GM18858 (cell line): Measurements from ENCODE around the gene IFIT1B.
"Not testable (repeated sequence)": the region's sequence is repeated elsewhere in the genome, so short reads cannot be mapped to it uniquely, and the experiment has no call there.

Experiments used
- ATAC-seq: cut with Tn5 transposase; IDR thresholded peaks from one replicate; pipeline ENCODE4 v1.9.1; 2021; ENCODE audit not compliant: unreplicated experiment

Gene IFIT1B

GRCh38 chr10:89373916-89374711, 3.7 kb upstream of the IFIT1B start:
- no peak for ATAC-seq

- no peak for ATAC-seq
Observed at GRCh38 chr10:89374713-89375141, 3.1 kb upstream of the IFIT1B start.

DNA sequence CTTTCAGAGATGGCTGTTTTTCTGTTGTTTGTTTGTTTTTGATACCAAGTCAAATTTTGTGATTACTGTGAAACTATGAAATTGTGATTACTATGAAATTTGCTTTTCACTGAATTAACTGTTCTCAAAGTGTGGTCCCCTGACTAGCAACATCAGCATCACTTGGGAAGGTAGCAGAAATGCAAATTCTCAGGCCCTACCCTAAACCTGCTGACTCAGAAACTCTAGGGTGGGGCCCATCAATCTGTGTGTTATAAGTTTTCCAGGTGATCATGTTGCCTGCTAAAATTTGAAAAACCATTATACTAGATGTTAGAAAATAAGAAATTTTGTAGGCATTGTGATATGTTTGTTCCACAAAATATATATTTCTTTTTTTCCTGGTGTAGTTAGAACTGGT, 1.2 kb downstream of the IFIT1B start:
- ATAC-seq: no peak

DNA sequence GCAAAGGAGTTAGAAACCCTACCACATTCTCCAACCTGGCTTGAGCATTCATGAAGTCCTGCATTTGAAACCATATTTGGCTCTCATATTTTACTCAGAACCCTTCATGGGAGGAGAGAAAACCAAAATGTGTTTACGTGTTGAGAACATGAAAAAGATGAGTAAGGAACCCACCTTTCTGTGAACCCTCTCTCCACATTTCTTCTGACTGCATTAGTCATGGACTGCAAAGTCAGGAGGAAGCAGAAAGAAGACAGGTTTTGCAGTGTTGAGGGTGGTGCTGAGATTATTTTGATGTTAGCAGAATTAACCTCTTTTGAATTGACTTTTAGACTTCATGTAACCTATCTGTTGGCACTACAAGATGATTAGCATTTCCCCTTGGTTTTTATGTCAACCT, 4.9 kb downstream of the IFIT1B start:
- ATAC-seq: no peak

- ATAC-seq: no peak
Observed at GRCh38 chr10:89384474-89385340, 6.9 kb downstream of the IFIT1B start.

DNA sequence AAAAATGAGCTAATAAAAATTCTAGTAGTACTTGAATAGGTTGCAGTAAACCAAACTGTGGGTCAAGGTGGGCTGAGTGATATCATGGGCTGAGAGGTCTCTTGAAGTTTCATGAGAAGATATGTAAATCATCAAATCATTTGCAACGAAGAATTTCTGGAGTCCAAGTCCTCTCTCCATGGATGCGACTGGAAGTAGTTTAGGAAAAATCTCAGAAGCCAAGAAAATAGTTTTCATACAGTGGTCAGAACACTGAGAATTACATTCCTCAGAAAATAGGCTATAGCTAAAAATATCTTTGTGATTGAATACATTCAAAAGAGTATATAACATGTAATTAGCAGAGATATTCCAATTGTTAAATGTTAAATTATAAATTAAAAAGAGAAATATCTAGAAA, 10.9 kb downstream of the IFIT1B start:
- ATAC-seq: no peak

DNA sequence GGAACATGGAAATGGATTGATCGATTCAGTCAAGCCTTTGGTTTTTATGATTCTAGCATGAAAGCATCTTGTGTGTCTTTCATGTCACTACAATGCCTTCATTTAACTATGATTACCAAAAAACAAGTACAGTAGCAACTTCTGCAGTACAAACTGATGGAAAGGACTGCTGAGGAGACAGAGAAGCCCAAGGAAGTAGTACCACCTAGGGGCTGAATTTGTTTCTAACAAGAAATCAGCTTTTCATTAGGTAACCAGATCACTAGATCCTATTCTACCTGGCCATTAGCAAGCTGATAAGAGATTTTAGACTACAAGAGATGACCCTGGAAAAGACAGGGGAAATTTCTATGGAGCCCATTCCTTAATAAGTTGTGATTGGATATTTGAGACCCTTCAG, 11.4 kb downstream of the IFIT1B start:
- no peak for ATAC-seq

DNA sequence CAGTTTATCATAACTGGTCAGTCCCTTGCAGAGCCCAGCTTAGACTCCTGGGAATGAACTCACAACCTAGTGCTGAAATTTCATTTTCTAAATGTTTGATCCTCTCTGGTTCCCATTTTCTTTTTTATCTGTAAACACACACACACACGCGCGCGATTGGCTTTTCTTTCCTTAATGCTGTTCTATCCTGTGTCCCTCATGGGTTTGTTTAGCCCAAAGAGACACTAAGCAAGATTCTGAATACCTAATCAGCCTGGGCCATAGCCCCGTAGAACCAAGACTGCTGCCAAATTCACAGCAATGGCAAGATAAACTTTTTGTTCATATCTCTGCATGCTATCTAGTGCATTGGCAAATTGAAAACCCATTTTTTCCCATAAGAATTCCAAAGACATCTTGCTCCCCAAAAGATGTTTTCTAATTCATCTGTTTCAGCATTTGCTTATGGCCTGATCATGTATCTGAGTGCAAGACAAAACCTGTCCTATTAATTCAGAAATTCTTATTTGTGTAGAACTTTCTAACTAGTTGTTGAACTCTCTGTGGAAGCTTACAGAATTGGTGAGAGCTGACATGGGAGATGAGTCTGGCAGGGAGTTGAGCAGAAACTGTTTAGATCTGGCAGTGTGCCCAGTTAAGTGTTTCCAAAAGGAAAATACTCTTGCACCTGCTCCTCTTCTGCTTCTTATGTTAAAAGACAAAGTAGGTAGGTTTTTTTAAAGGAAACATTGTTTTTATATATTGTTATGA, 12.8 kb downstream of the IFIT1B start:
- no peak for ATAC-seq

- not testable (repeated sequence) for ATAC-seq
Observed at GRCh38 chr10:89391226-89391576, 13.3 kb downstream of the IFIT1B start.

DNA sequence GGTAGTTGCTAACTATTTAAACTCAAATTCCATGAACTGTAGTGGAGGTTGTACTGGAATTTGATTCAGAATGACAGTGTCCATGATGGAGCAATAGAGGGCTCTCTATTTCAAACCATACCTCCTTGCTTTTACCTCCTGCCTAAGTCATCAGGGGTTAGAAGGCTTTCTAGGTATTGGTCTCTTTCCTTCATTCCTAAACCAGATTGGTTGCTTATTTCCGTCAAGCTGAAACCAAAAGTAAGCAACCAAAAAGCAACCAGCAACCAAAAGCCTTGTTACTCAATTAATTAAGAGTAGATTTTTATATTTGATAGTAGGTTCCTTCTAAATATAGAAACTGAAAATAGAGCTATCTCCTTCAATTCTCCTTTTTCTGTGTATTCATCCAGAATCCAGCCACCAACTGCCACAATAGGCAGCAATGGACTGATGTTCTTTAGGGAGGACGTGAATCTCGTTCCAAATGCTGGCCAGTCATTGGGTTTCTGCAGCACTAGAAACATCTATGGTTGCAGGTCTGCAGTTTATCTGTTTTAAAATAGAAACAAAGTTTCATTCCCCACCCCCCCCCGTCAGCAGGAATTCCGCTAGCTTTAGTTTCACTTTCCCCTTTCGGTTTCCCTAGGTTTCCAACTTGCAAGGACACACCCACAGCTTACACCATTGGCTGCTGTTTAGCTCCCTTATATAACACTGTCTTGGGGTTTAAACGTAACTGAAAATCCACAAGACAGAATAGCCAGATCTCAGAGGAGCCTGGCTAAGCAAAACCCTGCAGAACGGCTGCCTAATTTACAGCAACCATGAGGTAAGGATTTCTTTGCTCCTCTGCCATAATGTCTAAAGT, 14.3 kb downstream of the IFIT1B start, which contains the start of gene IFIT1:
TSS of gene IFIT1 (plus strand) at position 717 of the 850 bp plus-strand sequence. CDS start at position 807, 90 bp downstream.
- peak; percentile 69 for ATAC-seq

GRCh38 chr10:89392974-89393373, 15.1 kb downstream of the IFIT1B start:
- no peak for ATAC-seq

DNA sequence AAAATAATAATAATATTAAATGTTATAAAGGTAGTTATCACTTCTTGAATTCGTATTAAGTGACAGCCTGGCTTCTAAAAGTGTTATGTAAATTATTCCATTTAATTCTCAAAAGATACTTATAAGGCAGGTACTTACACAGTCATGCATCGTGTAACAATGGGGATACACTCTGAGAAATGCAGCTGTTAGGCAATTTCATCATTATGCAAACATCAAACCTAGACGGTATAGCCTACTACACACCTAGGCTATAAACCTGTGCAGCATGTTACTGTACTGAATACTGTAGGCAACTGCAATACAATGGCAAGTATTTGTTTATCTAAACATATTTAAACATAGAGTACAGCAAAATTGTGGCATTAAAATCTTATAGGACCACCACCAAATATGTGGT, 16.0 kb downstream of the IFIT1B start:
- no peak for ATAC-seq

DNA sequence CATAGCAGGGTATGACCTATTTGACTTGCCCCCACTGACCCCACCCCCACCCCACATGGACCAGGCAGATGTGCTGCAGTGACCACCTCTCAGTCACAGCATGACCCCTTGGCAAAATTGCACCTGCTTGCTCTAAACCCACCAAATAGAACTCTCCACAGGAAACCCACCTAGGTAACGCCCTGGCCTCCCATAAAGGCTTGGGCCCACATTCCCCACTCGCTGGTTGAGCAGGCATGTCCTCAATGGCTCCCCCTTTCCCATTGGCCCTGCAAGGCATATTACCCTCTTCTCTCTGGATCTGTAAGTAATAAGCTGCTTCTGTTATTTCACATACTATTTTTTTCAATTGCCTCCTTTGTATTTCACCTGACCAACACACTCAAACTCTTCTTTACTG, 17.3 kb downstream of the IFIT1B start:
- ATAC-seq: no peak

- no peak for ATAC-seq
Observed at GRCh38 chr10:89398003-89398749, 20.3 kb downstream of the IFIT1B start.

DNA sequence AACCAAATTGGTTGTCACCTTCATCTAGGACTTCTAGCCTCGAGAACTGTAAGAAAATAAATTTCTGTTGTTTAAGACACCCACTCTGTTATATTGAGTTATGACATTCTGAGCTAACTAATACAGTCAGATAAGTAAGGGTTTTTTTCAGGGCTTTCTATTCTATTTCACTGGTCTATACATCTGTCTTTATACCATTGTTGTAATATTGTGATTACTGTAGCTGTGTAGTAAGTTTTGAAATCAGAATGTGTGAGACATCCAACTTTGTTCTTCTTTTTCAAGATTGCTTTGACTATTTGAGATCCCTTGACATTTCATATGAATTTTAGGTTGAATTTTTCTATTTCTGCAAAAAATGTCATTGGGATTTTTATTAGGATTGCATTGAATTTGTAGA, 22.1 kb downstream of the IFIT1B start:
- ATAC-seq: no peak

DNA sequence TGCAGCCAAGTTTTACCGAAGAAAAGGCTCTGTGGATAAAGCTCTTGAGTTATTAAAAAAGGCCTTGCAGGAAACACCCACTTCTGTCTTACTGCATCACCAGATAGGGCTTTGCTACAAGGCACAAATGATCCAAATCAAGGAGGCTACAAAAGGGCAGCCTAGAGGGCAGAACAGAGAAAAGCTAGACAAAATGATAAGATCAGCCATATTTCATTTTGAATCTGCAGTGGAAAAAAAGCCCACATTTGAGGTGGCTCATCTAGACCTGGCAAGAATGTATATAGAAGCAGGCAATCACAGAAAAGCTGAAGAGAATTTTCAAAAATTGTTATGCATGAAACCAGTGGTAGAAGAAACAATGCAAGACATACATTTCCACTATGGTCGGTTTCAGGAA, 25.2 kb downstream of the IFIT1B start:
- no peak for ATAC-seq

GRCh38 chr10:89404104-89405047, 26.5 kb downstream of the IFIT1B start:
- no peak for ATAC-seq

DNA sequence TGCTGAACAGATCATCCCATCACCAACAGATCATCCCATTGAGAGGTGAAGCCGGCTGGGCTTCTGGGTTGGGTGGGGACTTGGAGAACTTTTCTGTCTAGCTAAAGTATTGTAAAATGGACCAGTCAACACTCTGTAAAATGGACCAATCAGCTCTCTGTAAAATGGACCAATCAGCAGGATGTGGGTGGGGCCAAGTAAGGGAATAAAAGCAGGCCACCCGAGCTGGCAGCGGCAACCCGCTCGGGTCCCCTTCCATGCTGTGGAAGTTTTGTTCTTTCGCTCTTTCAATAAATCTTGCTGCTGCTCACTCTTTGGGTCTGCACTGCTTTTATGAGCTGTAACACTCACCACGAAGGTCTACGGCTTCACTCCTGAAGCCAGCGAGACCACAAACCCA, 28.3 kb downstream of the IFIT1B start:
- not testable (repeated sequence) for ATAC-seq

- not testable (repeated sequence) for ATAC-seq
Observed at GRCh38 chr10:89407792-89408191, 29.9 kb downstream of the IFIT1B start.
